Kidney (tissue), 14 donors: ENCODE measurements around the gene ITPR1. TPM values are rescaled to one million over a fixed set of nuclear protein-coding genes. Genes with fewer than 3 reads are reported as not detected.

ENCODE experiments used
- DNase-seq, 5 donors: peaks; one replicate each; pipeline ENCODE4 v3.0.0-alpha.2; 2013 to 2020
- FAIRE-seq: peaks from 2 replicates; lab custom pipeline; 2012; peaks lifted over from hg19 to GRCh38; lab: Jason Lieb, UNC
- H3K27ac ChIP-seq, 2 donors: one replicate each; pipeline ENCODE4 v1.7.0; 2013; ENCODE audit warnings: low read depth in 2 of 2, low read length in 2 of 2, inconsistent platforms in 1 of 2
- H3K27me3 ChIP-seq: one replicate; pipeline ENCODE4 v1.7.1; 2013; ENCODE audit warnings: low read length, inconsistent platforms; ENCODE audit not compliant: control insufficient read depth, insufficient read depth
- H3K36me3 ChIP-seq, 3 donors: one replicate each; pipeline versions ENCODE4 v1.7.0 to v1.7.1; 2013; ENCODE audit warnings: low read length in 3 of 3, control low read depth in 1 of 3, inconsistent platforms in 1 of 3; ENCODE audit not compliant: insufficient read depth in 3 of 3, control insufficient read depth in 2 of 3
- H3K4me1 ChIP-seq, 3 donors: one replicate each; pipeline versions ENCODE4 v1.7.0 to v1.7.1; 2013; ENCODE audit warnings: low read length in 3 of 3, inconsistent platforms in 1 of 3, low read depth in 1 of 3; ENCODE audit not compliant: control insufficient read depth in 2 of 3, insufficient read depth in 2 of 3
- H3K4me3 ChIP-seq, 3 donors: one replicate each; pipeline versions ENCODE4 v1.7.0 to v1.8.1; 2013; ENCODE audit warnings: low read length in 3 of 3, control low read depth in 1 of 3, inconsistent platforms in 1 of 3
- H3K9ac ChIP-seq, 3 donors: one replicate each; pipeline versions ENCODE4 v1.7.0 to v1.7.1; 2013; ENCODE audit warnings: low read length in 3 of 3, control low read depth in 1 of 3, inconsistent platforms in 1 of 3
- H3K9me3 ChIP-seq, 3 donors: one replicate each; pipeline versions ENCODE4 v1.7.0 to v1.7.1; 2013; ENCODE audit warnings: low read length in 3 of 3, control low read depth in 1 of 3, inconsistent platforms in 1 of 3; ENCODE audit not compliant: control insufficient read depth in 2 of 3, insufficient read depth in 1 of 3
- intact Hi-C: fragments of 100-400 bp; cut with DNase I; formaldehyde crosslinking; loops from one replicate; pipeline ENCODE4 v1.11.1; 2022
- polyA plus RNA-seq: library from polyadenylated mRNA; stranded (reverse); fragments of 350-450 nt; fragmentation: Illumina TruSeq; extraction: RNeasy Lipid Tissue Mini Kit (QIAGEN cat#74804); gene quantifications from one replicate; pipeline ENCODE4 v1.2.3, GENCODE V29; 2014; ENCODE audit warnings: low read depth, low replicate concordance; ENCODE audit not compliant: insufficient read depth
- total RNA-seq: library from RNA; stranded (reverse); fragmentation: NEBNext Ultra II Directional; extraction: Animal tissue kit (Norgen Biotek cat#: 25700); gene quantifications from one replicate; pipeline ENCODE4 v1.2.1, GENCODE V29; 2021
- TF ChIP-seq, protein P1 (sequence below): IDR thresholded peaks from 3 replicates; pipeline ENCODE4 v1.5.1; 2012; ENCODE audit warnings: mild to moderate bottlenecking, moderate library complexity, borderline replicate concordance; ENCODE audit not compliant: insufficient read depth; ENCODE audit errors: extremely low read depth
- donor health status: control.
- donor health status: control.
- donor health status: control.
- donor health status: control.
- donor health status: control.
- donor health status: DM: yes; HTN: yes; CAD: no.
- donor health status: Normal renal cell carcinoma (clear cell type).

The ITPR1 gene
- total and polyA plus RNA-seq, 2 donors from 2014 or later, result 30.2 to 81.2 TPM

DNA sequence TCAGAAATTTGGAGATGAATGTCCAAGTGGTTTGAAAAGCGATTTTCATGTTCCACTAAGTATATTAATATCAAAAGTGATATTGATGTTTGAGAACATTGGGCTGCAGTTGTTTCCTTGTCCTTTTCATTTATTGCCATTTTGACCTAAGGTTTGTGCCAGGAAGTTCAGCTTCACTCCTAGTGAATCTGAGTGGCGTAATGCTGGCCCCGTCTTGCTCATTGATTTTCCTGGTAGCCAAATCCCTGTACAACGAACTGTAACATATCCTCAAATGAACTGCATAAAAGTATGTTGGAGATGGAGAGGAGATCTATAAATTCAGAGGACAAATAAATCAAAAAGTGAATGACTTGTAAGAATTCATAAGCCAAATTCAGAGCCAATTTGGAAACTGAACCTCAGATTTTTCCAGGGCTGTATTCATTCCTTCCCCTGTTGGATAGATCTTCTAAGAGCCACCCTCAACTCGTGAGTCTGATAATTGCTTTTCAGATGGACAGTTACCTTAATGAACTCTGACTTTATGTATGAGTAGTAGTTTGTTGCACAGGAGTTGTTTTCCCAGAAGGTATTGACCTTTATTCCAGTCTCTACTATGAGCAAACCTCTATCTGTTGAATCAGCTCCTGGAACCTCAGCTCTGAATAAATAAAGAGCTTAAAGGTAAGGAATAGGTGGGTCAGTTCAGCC, 72.8 kb downstream of the ITPR1 start:
- H3K9ac ChIP-seq, result no peak overlapping the region
- no peak for DNase-seq
- TF ChIP-seq, protein P1, sequence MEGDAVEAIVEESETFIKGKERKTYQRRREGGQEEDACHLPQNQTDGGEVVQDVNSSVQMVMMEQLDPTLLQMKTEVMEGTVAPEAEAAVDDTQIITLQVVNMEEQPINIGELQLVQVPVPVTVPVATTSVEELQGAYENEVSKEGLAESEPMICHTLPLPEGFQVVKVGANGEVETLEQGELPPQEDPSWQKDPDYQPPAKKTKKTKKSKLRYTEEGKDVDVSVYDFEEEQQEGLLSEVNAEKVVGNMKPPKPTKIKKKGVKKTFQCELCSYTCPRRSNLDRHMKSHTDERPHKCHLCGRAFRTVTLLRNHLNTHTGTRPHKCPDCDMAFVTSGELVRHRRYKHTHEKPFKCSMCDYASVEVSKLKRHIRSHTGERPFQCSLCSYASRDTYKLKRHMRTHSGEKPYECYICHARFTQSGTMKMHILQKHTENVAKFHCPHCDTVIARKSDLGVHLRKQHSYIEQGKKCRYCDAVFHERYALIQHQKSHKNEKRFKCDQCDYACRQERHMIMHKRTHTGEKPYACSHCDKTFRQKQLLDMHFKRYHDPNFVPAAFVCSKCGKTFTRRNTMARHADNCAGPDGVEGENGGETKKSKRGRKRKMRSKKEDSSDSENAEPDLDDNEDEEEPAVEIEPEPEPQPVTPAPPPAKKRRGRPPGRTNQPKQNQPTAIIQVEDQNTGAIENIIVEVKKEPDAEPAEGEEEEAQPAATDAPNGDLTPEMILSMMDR, result no peak
- no peaks in the 10 kb centered on the region for H3K9me3 ChIP-seq
- peaks cover 0 to 19% (median 2%) of the 10 kb centered on the region in 3 donors for H3K4me1 ChIP-seq
- no peaks in the 10 kb centered on the region for H3K27me3 ChIP-seq
- H3K4me3 ChIP-seq, result no peak overlapping the region
- no peak for FAIRE-seq
- intact Hi-C loops, result no loop called here
- H3K27ac ChIP-seq, result peak overlapping the region; percentile 18 to 26
- H3K36me3 ChIP-seq, result no peaks in the 10 kb centered on the region

DNA sequence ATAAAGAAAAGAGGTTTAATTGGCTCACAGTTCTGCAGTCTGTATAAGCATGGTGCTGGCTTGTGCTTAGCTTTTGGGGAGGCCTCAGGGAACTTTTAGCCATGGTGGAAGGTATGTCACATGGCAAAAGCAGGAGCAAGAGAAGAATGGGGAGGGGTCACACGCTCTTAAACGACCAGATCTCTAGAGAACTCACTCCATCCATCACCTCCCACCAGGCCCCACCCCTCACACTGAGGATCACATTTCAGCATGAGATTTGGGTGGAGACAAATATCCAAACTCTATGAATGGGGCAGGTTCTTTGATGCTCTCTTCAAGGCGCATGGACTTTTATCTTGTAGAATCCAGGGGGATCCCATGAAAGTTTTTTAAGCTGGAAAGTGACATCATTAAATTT, 75.7 kb downstream of the ITPR1 start:
- Histone ChIP-seq H3K36me3 (no peaks in the 10 kb centered on the region), H3K27ac (no peak overlapping the region), H3K4me3 (no peak overlapping the region), H3K9ac (no peak overlapping the region), H3K9me3 (no peaks in the 10 kb centered on the region), H3K27me3 (no peaks in the 10 kb centered on the region), H3K4me1 (peaks cover 0 to 20% (median 2%) of the 10 kb centered on the region in 3 donors)
- FAIRE-seq (no peak), DNase-seq (no peak)
- TF ChIP-seq, protein P1, result no peak
- intact Hi-C loops, result no loop called here

DNA sequence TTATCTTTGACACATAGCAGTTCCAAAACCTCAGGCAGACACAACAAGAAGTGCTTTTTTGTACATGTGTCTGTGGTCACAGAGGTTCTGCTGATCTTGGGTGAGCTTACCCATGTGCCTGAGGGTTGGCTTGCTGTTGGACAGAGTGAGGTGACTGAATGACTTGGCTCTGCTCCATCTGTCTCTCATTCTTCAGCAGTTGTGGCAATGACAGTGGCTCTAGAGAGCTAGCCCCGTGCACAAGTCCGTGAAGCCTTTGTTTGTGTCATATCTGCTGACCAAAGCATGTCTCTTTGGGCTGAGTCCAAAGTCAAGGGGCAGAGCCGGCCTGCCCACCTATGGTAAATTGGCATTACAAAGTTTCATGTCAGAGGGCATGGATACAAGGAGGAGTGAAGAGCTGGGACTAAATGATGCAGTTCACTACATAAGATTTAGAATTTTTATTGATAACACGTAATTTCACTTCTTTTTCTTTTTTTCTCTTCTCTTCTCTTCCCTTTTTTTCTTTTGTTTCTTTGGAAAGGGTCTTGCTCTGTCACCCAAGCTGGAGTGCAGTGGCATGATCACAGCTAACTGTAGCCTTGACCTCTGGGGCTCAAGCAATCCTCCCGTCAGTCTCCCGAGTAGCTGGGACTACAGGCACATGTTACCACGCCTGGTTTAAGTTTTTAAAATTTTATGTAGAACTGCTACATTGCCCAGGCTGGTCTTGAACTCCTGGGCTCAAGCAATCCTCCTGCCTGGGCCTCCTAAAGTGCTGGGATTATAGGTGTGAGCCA, 77.9 kb downstream of the ITPR1 start:
- Histone ChIP-seq H3K27me3 (no peaks in the 10 kb centered on the region), H3K9me3 (no peaks in the 10 kb centered on the region), H3K4me1 (peaks cover 0 to 15% (median 2%) of the 10 kb centered on the region in 3 donors), H3K36me3 (no peaks in the 10 kb centered on the region), H3K4me3 (no peak overlapping the region), H3K27ac (no peak overlapping the region), H3K9ac (no peak overlapping the region)
- FAIRE-seq (no peak), DNase-seq (no peak)
- intact Hi-C loops, result no loop called here
- TF ChIP-seq, protein P1, result no peak
